Loucy (cell line): ENCODE data around the gene ACAD9.

ENCODE experiments used
- EZH2phosphoT487 ChIP-seq: fragments of 200-600 bp; IDR thresholded peaks from 2 replicates; pipeline ENCODE4 v1.6.1; 2018; ENCODE audit warnings: antibody characterized with exemption, mild to moderate bottlenecking, moderate library complexity, borderline replicate concordance
- TF ChIP-seq, protein P1 (sequence below): fragments of 200-600 bp; sonication (generic); conservative IDR thresholded peaks from 2 replicates; pipeline ENCODE4 v1.5.1; 2014; ENCODE audit warnings: mild to moderate bottlenecking, antibody characterized with exemption, low read length

DNA sequence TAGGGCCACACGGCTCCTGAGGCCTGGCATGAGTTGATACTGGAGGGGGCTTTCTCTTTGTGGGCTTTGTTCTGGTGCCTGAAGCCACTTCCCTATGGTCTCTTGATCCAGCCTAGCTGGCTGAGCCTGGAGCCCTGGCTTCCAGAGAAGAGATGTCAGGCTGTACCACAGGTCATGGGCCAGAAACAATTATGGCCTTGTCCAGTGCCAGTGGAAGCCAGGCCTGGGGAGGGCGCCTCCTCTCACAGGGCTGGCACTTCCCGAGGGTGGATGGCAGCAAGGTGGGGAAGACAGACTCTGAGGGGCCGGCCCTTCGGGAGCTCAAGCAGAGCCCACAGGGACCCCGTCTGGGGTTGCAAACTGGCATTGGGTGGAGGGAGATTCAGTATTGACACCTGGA, 34.9 kb upstream of the ACAD9 start:
- TF ChIP-seq, protein P1, sequence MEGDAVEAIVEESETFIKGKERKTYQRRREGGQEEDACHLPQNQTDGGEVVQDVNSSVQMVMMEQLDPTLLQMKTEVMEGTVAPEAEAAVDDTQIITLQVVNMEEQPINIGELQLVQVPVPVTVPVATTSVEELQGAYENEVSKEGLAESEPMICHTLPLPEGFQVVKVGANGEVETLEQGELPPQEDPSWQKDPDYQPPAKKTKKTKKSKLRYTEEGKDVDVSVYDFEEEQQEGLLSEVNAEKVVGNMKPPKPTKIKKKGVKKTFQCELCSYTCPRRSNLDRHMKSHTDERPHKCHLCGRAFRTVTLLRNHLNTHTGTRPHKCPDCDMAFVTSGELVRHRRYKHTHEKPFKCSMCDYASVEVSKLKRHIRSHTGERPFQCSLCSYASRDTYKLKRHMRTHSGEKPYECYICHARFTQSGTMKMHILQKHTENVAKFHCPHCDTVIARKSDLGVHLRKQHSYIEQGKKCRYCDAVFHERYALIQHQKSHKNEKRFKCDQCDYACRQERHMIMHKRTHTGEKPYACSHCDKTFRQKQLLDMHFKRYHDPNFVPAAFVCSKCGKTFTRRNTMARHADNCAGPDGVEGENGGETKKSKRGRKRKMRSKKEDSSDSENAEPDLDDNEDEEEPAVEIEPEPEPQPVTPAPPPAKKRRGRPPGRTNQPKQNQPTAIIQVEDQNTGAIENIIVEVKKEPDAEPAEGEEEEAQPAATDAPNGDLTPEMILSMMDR, result no peak
- TF ChIP-seq EZH2phosphoT487, result no peak
